ENCODE measurements around the gene MAP7D3. TPM values are rescaled to one million over a fixed set of nuclear protein-coding genes. Genes with fewer than 3 reads are reported as not detected.

MAP7D3 gene
- total and polyA plus RNA-seq, 10 of the 15 experiments (the other 5 are each of a cell fraction or from before 2014, with no cell fraction given) = 9.1 to 24.0 (median 11.0) TPM

GRCh38 chrX:136255541-136255940, 4.3 kb upstream of the MAP7D3 start:
- Histone ChIP-seq H3K36me3 (ENCODE audit: control insufficient read depth in 2 of 2, insufficient read depth in 2 of 2, low read length in 1 of 2) (no peaks in the 10 kb centered on the region), H3K9ac (ENCODE audit: control insufficient read depth, insufficient read depth, low read length) (no peak overlapping the region), H4K20me1 (ENCODE audit: control insufficient read depth, insufficient read depth) (no peaks in the 10 kb centered on the region), H3K4me2 (ENCODE audit: control insufficient read depth, insufficient read depth) (no peak overlapping the region), H3K4me3 (no peak overlapping the region), H3K4me1 (ENCODE audit: control insufficient read depth, insufficient read depth, low read length) (no peaks in the 10 kb centered on the region), H2AFZ (ENCODE audit: control insufficient read depth, low read depth, low read length) (no peak overlapping the region), H3K27me3 (replicated peaks in 1 of 2; ENCODE audit: control insufficient read depth in 2 of 2, insufficient read depth in 2 of 2, low read length in 1 of 2) (no peaks in the 10 kb centered on the region), H3K9me3 (replicated peaks; ENCODE audit: control insufficient read depth, insufficient read depth, low read length) (no peaks in the 10 kb centered on the region), H3K79me2 (ENCODE audit: control insufficient read depth, insufficient read depth, low read length) (peaks cover under 1% of the 10 kb centered on the region; the same call in 1 of the 2 replicates), H3K27ac (ENCODE audit: control insufficient read depth, insufficient read depth) (no peak overlapping the region)
- WGBS (ENCODE audit: insufficient coverage, insufficient replicate concordance, low lambda C conversion rate, missing lambda C conversion rate) = 3% methylated on average over 5 of the region's 5 CpGs
- FAIRE-seq = no peak
- ChIA-PET CTCF (interaction anchor here (1.1 kb wide), 1 partner anchor 16 kb away, joined by 5 read pairs; no protein-coding TSS in a partner anchor), POLR2A (no interaction called here), RAD21 (ENCODE audit: unreplicated experiment) (interaction anchor here (1.2 kb wide), 1 partner anchor 27 kb away, joined by 3 read pairs; no protein-coding TSS in a partner anchor), SMC1A (ENCODE audit: uncharacterized antibody, unreplicated experiment) (interaction anchor here (1.0 to 1.5 kb wide), 4 partner anchors 11 to 227 kb away, joined by 3 to 4 read pairs (median 4); no protein-coding TSS in a partner anchor)
- no peak for ATAC-seq
- intact Hi-C loops (cut with micrococcal nuclease; ENCODE audit: unreplicated experiment) (no loop called here), in situ Hi-C loops (cut with MboI) (no loop called here)
- no TSS peak for BruUV-seq (replicated peaks)
- no peak for TF ChIP-seq NKRF (conservative IDR thresholded peaks at IDR 0.05)
- TF ChIP-seq SIX5 (IDR thresholded peaks at IDR 0.05; ENCODE audit: low read depth, low read length, severe bottlenecking) = no peak
- no peak for TF ChIP-seq ZNF384 (IDR thresholded peaks at IDR 0.05; ENCODE audit: borderline replicate concordance, low read depth, low read length)
- no peak for TF ChIP-seq HDAC2 (IDR thresholded peaks at IDR 0.05)
- no peak for TF ChIP-seq ZBTB4 (CRISPR knock-in tag; IDR thresholded peaks at IDR 0.05)
- TF ChIP-seq MTA2 (IDR thresholded peaks at IDR 0.05; ENCODE audit: low read depth) = no peak
- TF ChIP-seq ZNF24 (IDR thresholded peaks at IDR 0.05) = no peak
- TF ChIP-seq NFXL1 (IDR thresholded peaks at IDR 0.05; ENCODE audit: borderline replicate concordance) = no peak
- TF ChIP-seq MTA3 (IDR thresholded peaks at IDR 0.05; ENCODE audit: borderline replicate concordance, low read length) = no peak
- no peak for TF ChIP-seq CHD4 (IDR thresholded peaks at IDR 0.05)
- TF ChIP-seq KAT2A (conservative IDR thresholded peaks at IDR 0.05; ENCODE audit: control insufficient read depth, low read depth, low read length) = no peak
- no peak for TF ChIP-seq PML (IDR thresholded peaks at IDR 0.05; ENCODE audit: low read length)
- no peak for TF ChIP-seq LARP7 (IDR thresholded peaks at IDR 0.05)
- no peak for TF ChIP-seq PBX3 (IDR thresholded peaks at IDR 0.05; ENCODE audit: insufficient replicate concordance, low read depth, low read length)
- no peak for TF ChIP-seq CREB1 (IDR thresholded peaks at IDR 0.05; ENCODE audit: low read depth)
- no peak for DNase-seq (ENCODE audit: low read depth, low spot score)

Data from GM12878 (cell line).